Type B pancreatic cell (in vitro differentiated cells): ENCODE results near the gene PLAC1. TPM values are rescaled to one million over a fixed set of nuclear protein-coding genes. Genes with fewer than 3 reads are reported as not detected.

Experiments
- DNase-seq: peaks from one replicate; pipeline ENCODE4 v3.0.0; 2021; ENCODE audit warnings: mixed read lengths; ENCODE audit not compliant: unreplicated experiment; ENCODE audit errors: extremely low spot score
- H3K27ac Mint-ChIP-seq: 2 replicates; pipeline ENCODE4 v1.8.0; 2021; ENCODE audit warnings: mild to moderate bottlenecking, mixed read lengths
- H3K27me3 Mint-ChIP-seq: 2 replicates; pipeline ENCODE4 v1.8.0; 2021; ENCODE audit warnings: mixed read lengths
- H3K36me3 Mint-ChIP-seq: 2 replicates; pipeline ENCODE4 v1.8.0; 2021; ENCODE audit warnings: mixed read lengths
- H3K4me1 Mint-ChIP-seq: one replicate; pipeline ENCODE4 v1.8.0; 2021; ENCODE audit warnings: mixed read lengths; ENCODE audit not compliant: unreplicated experiment
- H3K4me3 Mint-ChIP-seq: 2 replicates; pipeline ENCODE4 v1.8.0; 2021; ENCODE audit warnings: mild to moderate bottlenecking, mixed read lengths
- H3K9me3 Mint-ChIP-seq: 2 replicates; pipeline ENCODE4 v1.8.0; 2021; ENCODE audit warnings: mixed read lengths
- CTCF ChIP-seq: fragments of 200-600 bp; sonication (generic); conservative IDR thresholded peaks from 2 replicates; pipeline ENCODE4 v1.5.0; 2021; ENCODE audit warnings: antibody characterized with exemption, mild to moderate bottlenecking
- total RNA-seq: library from RNA; stranded (reverse); gene quantifications from 2 replicates; pipeline ENCODE4 v1.2.1, GENCODE V29; 2021; ENCODE audit warnings: low replicate concordance

PLAC1 gene
- total RNA-seq, 1 donor from 2014 or later, result 0.43 TPM

- H3K36me3 Mint-ChIP-seq, result no peaks in the 10 kb centered on the region
- no peak for TF ChIP-seq CTCF
- no peak for DNase-seq
- H3K27me3 Mint-ChIP-seq, result peaks cover 6% of the 10 kb centered on the region
- H3K4me3 Mint-ChIP-seq, result no peak overlapping the region
- H3K9me3 Mint-ChIP-seq, result no peaks in the 10 kb centered on the region
- peaks cover 19% of the 10 kb centered on the region for H3K4me1 Mint-ChIP-seq
- H3K27ac Mint-ChIP-seq, result no peak overlapping the region
These were observed 115.0 kb downstream of the PLAC1 start for GRCh38 chrX:134543288-134543687.

GRCh38 chrX:134542485-134542884 is 115.8 kb downstream of the PLAC1 start:
- Mint-ChIP-seq H3K27ac (peak overlapping the region; percentile 39), H3K4me1 (peaks cover 25% of the 10 kb centered on the region), H3K9me3 (no peaks in the 10 kb centered on the region), H3K27me3 (peaks cover 6% of the 10 kb centered on the region), H3K36me3 (no peaks in the 10 kb centered on the region), H3K4me3 (peak overlapping the region; percentile 63)
- TF ChIP-seq CTCF, result no peak
- no peak for DNase-seq

GRCh38 chrX:134541906-134542305 is 116.4 kb downstream of the PLAC1 start:
- Mint-ChIP-seq H3K36me3 (no peaks in the 10 kb centered on the region), H3K9me3 (no peaks in the 10 kb centered on the region), H3K4me1 (peaks cover 25% of the 10 kb centered on the region), H3K27ac (no peak overlapping the region), H3K4me3 (no peak overlapping the region), H3K27me3 (peaks cover 4% of the 10 kb centered on the region)
- no peak for TF ChIP-seq CTCF
- no peak for DNase-seq

- Mint-ChIP-seq H3K4me3 (no peak overlapping the region), H3K27me3 (no peaks in the 10 kb centered on the region)
These were observed 120.0 kb downstream of the PLAC1 start for GRCh38 chrX:134538316-134538715.

GRCh38 chrX:134537179-134537955 is 120.9 kb downstream of the PLAC1 start:
- no peak overlapping the region for H3K4me3 Mint-ChIP-seq
- no peaks in the 10 kb centered on the region for H3K36me3 Mint-ChIP-seq
- peaks cover 12% of the 10 kb centered on the region for H3K4me1 Mint-ChIP-seq
- peaks cover 5% of the 10 kb centered on the region for H3K9me3 Mint-ChIP-seq
- TF ChIP-seq CTCF, result no peak
- DNase-seq, result no peak
- no peaks in the 10 kb centered on the region for H3K27me3 Mint-ChIP-seq
- no peak overlapping the region for H3K27ac Mint-ChIP-seq

More at GRCh38 chrX:134538316-134538715, 120.0 kb downstream of the PLAC1 start:
- H3K27ac Mint-ChIP-seq, result peak overlapping the region; percentile 26
- TF ChIP-seq CTCF, result no peak
- peaks cover 20% of the 10 kb centered on the region for H3K4me1 Mint-ChIP-seq
- H3K9me3 Mint-ChIP-seq, result peaks cover 5% of the 10 kb centered on the region
- no peak for DNase-seq
- H3K36me3 Mint-ChIP-seq, result no peaks in the 10 kb centered on the region
